D341Med (cell line): ENCODE measurements around the gene GATA6.
A peak's percentile ranks its signal among the peaks of the same experiment; 100 is the strongest.

Source experiments
- DNase-seq: peaks from one replicate; pipeline ENCODE4 v3.0.0; 2012; ENCODE audit warnings: low spot score

The GATA6 gene

DNA sequence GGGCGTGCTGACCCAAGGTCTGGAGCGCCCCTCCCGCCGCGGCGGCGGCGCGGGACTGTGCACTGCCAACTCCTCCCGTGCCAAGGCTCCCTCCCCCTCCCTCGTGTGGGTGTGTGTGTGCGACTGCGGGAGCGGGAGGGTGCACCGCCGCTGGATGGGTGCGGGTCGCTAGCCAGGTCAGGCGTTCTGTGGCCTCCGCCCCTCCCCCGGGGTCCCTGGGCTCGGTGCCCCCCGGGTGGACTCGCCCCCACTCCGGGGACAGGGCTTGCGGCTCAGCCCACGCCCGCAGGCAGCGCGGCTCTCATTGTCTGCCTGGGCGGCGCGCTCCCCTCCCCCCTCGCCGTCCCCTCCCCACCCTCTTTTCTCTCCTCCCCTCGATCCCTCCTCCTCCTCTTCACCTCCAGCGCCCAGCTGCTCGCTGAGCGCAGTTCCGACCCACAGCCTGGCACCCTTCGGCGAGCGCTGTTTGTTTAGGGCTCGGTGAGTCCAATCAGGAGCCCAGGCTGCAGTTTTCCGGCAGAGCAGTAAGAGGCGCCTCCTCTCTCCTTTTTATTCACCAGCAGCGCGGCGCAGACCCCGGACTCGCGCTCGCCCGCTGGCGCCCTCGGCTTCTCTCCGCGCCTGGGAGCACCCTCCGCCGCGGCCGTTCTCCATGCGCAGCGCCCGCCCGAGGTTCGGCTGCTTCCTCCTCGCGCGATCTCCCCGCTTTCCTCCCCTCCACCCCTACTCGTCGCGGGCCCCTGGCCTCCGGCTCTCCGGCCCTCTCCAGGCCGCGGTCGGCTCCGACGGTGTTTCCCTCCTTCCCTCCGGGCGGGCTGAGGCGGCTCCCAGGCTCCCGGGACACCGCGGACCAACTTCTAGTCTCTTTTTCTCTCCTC lies at the start of gene GATA6:
Gene GATA6, plus strand, starts transcription at position 579 of the 878 bp plus-strand sequence. CDS start 1,556 bp downstream, outside the sequence.
- peak; percentile 89 for DNase-seq

DNA sequence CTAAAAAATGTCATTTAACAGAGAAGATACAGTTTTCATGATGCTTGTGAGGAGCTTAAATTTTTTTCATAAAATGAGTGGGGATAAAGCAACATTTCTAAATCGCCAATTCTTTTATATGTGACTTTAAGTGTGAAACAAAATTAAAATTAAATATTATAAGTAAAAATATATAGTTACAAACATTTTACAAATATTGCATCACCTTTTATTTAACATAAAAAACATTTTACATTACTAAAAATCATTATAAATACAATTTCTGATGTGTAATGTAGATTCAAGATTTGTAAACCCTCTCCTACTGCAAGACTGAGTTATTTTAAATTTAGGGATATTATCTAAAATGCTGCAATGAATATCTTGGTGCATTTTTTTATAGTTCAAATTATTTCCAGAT lies 44.4 kb upstream of the GATA6 start:
- DNase-seq, result no peak

DNA sequence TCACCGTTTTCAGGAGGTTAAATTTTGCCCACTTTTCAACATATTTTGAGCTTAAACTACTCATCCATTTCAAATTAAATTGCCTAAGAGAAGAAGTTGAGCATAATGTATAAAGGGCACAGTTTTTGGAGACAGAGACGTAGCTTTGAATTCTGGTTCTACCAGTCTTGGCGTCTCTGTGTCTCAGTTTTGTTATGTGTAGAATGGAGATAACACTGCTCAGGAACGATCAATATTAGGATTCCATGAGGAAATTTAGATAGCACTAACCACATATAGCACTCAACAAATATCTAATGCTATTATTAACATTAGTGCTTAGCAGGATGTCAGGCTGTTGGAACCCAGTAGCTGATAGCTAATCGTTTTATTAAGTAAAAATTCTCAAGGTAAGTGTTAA lies 40.4 kb upstream of the GATA6 start:
- DNase-seq, result no peak

DNA sequence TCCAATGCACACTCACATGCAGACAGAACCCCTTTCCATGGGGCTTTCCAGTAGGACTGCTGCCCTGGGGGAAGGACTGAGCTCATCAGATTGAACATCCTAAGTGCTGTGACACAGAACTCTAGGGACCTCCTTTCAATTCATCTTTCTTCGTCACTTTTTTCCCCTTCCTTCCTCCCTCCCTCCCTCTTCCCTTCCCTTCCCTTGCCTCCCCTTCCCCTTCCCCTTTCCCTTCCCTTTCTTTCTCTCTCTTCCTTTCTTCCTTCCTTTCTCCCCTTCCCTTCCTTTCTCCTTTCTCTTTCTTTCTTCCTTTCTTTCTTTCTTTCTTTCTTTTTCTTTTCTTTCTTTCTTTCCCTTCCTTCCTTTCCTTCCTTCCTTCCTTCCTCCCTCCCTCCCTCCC lies 39.6 kb upstream of the GATA6 start:
- DNase-seq, result no peak

DNA sequence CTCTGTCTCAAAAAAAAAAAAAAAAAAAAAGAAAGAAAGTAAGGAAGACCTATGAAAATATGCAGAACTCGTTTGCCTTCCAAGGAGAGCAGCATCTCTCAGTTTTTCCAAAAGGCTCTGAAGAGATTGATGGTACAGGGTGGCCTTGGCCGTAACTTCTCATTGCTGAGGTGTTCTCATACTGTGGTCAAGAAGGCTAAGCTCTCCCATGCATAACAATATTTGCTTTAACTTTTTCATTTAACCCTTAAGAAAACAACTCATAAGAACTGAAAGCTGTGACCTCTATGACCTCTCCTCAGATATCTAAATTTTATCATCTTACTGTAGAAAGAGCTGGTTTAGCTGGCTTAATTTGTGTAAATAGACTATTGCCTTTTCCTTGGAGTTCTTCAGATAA lies 37.1 kb upstream of the GATA6 start:
- DNase-seq, result no peak

DNA sequence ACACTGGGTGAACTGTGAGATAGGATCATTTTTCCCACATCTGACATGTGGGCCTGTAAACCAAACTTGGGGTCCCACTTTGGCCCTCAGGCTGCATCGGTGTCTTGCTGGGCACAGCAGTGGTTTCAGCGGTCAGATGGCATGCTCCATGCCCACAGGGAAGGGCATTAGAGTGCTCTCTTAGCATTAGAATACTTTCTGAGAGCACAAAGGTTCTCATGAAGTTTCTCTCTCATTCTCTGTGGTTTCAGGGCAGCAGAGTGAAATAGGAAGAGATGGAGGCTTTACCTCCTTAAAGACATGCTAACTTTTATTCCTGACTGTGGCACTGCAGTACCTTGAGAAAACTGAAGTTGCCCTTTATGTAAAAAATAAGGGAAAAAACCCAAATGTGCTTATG lies 36.6 kb upstream of the GATA6 start:
- DNase-seq, result no peak

DNA sequence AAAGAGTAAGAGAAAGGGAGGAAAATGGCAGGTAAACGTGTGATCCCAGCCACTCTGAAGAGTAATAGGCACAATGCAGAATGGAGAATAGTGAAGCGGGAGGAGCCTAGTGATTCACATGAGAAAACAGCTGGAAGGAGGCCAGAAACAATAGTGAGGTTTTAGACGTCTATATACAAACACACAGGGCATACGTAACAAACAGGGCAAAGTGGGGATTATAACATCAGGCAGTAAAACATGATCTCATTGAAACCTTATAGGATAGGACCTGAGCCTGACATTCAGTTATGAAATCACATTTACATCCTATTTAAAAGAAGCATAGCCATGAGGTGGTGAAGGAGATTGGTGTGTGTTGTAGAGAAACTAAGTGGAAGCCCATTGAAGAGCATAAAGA lies 33.0 kb upstream of the GATA6 start:
- no peak for DNase-seq

DNA sequence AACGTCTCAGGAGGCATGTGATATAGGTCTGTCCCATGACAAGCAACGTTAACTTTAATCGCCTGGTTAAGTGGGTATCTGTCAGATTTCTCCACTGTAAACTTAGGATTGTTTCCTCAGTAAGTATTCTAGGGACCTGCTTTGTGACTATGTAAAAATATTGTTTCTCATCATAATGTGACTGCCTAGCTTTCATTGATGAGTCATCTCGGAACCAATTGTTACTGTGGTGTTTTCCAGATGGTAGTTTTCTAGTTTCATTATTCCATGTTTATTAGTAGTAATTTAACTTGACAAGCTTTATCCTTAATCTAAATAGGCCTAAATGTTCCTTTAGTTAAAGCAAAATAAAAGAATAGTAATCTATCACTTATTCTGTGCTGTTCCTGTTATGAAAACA lies 28.2 kb upstream of the GATA6 start:
- no peak for DNase-seq

DNA sequence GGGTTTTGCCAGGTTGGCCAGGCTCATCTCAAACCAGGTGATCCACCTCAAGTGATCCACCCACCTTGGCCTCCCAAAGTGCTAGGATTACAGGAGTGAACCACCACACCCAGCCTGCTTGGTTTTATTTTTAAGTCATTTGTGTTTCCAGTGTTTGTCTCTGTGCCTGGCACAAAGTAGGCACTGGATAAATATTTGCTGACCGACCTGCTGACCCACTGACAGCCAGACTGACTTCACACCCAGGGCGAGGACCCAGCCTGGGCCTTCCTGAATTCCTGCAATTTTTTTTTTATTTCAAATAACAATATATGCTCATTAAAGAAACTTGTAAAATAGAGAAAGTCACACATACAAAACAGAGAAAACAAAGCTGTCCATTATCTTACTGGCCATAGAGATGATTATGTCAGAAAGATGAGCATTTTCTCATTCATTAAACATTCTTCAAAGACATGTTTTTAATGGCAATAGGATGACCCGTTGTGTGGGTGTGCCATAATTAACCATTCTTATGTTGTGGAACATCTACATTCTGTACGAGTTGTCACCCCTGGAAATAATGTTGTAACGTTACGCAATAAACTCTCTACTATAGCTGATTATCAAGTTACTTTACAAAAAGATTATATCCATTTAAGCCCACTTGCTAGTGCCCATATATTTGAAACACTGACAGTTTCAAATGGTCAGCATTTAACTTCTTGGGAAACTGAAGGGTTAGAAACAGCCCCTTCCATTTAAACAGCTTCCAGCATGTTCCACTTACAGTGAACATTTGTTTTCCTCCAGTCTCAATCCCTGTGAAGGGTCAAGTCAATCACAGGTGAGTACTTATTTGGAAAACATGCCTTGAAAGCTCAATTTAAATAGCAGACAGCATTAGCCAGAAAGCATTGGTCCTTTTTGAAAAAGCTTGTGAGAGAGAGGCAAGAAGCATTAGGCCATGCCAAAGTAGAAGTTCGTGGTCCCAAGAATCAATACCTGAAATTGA lies 25.7 kb upstream of the GATA6 start:
- no peak for DNase-seq

DNA sequence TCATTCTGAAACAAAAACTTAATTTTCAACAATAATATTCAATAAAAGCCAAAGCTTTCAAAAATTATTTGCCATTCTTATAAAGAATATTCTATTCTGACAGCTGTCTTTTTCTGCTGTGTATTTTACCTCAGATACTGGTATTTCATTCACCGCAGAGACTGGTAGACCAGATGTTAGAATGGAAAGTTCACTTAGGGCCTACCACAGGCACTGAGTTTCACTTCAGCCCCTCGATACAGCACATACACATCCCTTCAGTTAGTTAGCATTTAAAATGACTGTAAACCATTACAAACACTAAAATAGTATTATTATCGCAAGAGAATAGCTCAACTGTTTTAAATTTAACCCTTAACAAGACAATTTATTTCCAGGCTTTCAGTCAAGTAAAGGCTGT lies 24.2 kb upstream of the GATA6 start:
- DNase-seq, result no peak

DNA sequence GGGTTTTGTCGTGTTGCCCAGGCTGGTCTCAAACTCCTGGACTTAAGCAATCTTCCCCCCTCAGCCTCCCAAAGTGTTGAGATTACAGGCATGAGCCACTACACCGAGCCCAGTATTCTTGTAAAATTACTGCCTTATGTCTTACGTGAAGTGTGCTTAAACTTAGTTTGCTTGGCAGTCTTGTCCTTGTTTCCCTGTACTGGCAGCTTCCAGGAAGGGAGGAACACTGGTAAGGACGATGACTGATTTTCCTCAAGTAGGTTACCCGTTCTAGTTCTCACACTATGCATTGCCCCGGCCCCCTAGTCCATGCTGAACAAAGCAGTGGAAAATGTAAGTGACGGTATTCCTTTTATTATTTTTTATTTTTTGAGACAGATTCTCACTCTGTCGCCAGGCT lies 19.7 kb upstream of the GATA6 start:
- DNase-seq, result no peak

DNA sequence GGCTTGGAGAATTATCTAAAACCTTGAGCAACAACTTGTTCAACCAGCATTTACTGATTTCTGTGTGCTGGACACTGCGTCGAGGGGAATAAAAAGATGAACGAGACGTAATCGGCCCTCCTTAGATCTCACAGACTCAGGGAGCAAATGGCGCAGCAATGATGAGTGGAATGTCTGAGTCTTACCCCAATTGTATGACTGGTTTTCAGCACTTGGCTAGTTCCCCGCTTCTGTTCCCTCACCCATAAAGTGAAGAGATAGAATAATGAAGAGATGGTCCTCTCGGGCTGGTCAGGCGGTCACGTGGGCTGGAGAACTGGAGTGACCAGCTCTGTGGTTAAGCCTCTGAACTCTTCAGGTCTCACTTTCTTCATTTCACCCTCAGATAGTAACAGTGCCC lies 17.3 kb upstream of the GATA6 start:
- no peak for DNase-seq

DNA sequence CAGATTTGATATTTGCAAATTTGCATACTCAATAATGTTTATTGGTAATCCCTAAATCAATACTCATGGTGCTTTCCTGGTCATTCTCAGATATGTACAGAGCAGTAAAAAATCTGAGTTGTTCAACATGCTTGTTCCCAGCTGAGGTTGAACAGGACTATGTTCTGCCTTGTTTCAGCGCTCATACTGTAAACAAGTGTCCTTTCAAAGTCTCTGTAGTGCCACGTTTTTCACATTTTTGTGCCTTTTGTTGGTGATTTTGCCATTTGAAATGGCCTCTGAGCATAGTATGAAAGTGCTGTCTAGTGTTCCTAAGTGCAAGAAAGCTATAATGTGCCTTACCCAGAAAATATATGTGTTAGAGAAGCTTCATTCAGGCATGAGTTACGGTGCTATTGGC lies 16.0 kb upstream of the GATA6 start:
- no peak for DNase-seq

DNA sequence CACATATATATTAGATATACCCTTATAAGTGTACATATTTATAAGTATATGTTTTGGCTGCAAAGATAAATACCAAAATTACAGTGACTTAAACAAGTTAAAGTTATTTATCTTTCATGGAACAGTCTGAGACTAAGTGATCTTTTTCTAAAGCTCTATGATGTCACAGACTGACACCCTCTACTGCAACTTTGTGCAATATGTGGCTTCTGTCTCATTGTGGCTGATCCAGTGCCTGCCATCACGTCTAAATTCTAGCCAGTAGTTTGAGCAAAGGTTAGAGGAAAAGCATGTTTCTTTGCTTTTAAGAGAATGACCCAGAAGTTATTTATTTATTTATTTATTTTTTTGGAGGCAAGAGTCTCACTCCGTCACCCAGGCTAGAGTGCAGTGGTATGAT lies 13.8 kb upstream of the GATA6 start:
- no peak for DNase-seq

DNA sequence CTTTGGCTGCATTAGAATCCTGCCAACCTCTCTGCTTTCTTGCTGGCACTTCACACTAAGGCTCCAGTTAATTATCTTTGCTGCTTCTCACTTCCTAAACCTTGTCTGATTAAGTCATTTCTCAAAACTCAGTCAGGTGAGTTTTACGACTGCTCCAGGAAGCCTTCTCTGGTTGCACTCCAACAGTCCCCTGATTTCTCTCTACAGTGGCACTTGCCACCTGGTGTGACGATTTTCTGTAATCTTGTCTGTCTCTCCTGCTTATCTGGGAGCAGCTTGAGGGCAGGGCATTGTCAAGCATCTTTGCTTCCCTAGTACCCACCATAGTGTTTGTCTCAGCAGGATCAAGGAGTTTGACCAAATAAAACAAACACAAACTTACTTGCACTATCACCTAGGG lies 10.4 kb upstream of the GATA6 start:
- DNase-seq, result no peak

DNA sequence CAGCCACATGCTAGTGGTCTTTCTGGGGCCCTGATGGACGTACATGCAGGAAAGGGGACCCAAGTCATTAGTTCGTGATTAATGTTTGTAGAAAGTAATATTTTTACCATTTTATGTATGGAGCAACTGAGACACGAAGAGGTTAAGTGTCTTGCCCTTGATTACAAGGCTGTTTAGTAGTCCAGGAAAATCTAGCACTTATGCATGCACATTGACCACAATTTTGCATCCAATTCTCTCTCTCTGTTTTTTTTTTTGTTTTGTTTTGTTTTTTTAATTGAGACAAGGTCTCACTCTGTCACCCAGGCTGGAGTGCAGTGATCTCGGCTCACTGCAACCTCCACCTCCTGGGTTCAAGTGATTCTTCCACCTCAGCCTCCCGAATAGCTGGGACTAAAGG lies 8.3 kb upstream of the GATA6 start:
- DNase-seq, result no peak

DNA sequence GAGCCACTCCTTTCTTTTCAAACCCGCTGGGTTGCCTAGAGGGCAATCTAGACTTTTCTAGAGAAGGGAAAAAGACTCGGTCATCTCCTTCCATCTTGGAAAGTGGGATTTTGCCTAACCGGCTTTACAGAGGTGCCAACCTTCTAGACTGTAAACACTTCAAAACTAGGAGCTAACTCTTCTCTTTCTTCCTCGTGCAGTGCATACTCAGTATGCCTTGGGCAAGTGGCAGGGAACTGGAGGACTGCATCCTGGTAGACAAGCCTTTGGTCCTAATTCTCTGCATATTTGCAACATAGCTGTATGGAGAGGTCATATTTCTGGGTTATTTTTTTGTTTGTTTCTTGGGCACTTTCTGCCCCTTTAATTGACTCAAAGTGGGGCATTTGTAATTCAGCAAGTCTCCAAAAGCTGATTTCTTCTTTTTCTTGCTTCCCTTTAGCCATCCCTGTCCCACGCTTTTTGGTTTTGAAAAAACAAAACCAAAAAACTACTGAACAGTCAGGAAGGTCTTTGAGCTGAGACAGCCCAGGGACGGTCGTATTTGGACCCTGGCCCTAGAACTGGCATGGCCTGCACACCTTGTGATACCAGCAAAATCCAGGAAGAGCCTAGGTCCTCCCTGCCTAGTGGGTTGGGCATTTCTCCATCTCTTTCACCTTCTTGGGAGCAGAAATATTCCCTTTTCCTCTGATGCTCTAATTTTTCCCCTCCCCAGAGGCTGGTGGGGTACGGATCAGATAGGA lies 5.8 kb upstream of the GATA6 start:
- DNase-seq, result no peak

DNA sequence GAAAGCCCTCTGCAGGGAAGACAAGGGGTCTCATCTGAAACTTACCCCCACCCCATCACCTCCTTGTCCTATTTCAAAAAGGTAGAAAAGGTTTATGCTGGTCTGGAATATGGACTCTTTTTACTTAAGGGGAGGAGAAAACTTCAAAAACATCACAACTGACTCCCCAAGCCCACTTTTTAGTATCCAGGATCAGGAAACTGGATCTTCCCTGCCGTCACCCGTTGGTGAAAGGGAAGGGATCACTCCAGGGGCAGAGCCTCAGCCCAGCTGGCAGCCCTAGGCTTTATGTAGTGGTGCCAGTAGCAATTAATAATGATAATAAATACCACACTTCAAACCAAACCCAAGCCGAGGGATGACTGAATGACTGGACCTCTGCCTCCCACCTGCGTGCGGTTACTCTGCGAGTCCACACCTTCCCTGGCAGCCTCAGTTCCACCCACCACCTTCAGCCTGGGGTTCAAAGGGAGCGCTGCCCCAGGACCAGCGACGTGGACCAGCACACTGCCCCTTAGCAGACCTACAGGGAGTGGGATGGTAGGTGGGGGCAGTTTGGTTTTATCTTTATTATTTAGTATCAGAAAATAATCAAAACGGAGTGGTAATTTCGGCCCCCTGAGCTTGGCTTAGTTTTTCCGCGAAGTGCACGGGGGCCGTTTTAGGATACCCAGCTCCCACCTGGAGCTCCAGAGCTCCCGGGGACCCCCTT lies 4.9 kb upstream of the GATA6 start:
- no peak for DNase-seq

DNA sequence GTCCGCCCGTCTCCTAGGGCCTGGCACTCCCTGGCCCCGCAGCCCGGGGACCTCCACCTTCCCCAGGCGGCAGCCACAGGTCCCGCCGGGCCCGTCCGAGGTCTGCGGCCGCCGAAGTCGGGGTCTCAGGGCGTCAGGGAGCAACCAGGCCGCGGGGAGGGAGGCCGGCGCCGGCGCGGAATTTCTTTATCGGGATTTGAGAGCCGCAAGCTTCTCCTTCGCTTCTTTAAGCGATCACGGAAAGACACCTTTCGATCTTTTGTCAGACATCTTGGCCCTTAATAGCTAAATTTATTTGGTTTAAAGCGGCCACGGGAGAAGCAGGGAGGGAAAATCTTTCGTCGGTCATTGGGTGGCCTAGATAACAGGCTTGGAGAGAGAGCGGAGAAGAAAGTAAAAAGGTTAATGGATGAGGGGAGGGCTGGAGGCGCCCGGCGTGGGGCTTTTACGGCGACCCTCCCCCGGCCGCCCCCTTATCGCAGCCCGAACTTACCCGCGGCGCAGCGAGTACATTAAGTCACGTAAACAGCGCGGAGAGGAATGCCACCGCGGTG lies 4.3 kb upstream of the GATA6 start:
- DNase-seq, result no peak

DNA sequence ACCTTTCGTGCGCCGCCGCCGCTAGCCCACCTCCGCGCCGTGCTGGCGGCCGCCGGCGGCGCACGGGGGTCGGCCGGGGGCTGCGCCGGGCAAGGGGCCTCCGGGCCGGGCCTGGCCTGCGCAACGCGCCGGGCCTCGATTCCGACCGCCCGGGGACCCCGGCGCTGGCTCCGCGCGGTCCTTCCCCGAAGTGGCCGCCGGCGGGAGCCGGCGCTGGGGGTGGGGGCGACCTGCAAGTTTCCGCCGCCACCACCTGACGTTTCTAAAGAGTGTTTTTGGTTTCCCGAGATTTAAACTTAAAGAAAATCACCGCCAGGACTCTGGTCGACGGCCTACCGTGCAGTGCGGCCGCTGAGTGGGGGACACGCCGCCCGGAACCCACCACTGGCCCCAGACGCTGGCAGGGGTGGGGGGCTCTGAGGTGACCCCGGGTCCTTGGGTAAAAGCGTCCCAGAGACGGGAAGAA lies 3.8 kb upstream of the GATA6 start:
- DNase-seq, result no peak
